HCT116 (cell line): ENCODE results near the gene KIF18B. TPM values are rescaled to one million over a fixed set of nuclear protein-coding genes. Genes with fewer than 3 reads are reported as not detected.
A peak's percentile ranks its signal among the peaks of the same experiment; 100 is the strongest.

Source experiments
- ATAC-seq: fragments of 200-7000 bp; cut with Tn5 transposase; 2 replicates; pipeline ENCODE4 v1.9.1; 2020; ENCODE audit warnings: mild to moderate bottlenecking, moderate library complexity
- BruUV-seq: library from RNA; stranded (reverse); fragments of 400-500 nt; replicated peaks from 2 replicates; lab custom pipeline; 2021; lab: Mats Ljungman, UMichigan
- CTCF ChIA-PET: fragments of 300-600 bp; sonication (Branson Sonifier 250); formaldehyde crosslinking; loops from one replicate; lab custom pipeline; 2021; ENCODE audit warnings: antibody characterized with exemption; lab: Charles Lee
- POLR2A ChIA-PET: fragments of 300-600, 350-600 bp; sonication (Branson Sonifier 250); formaldehyde crosslinking; loops from one replicate; lab custom pipeline; 2021; ENCODE audit warnings: antibody characterized with exemption; lab: Charles Lee
- RAD21 ChIA-PET, 2 experiments: fragments of 300-600 bp; sonication (Branson Sonifier 250); formaldehyde crosslinking; loops; one replicate each; lab custom pipeline; 2023; ENCODE audit warnings: low total read pairs in 2 of 2; ENCODE audit not compliant: uncharacterized antibody in 2 of 2, unreplicated experiment in 2 of 2, low non-redundant PET in 1 of 2; lab: Charles Lee
- DNase-seq: peaks from one replicate; pipeline ENCODE4 v3.0.0-alpha.2; 2010; ENCODE audit warnings: low read depth, low spot score
- H2AFZ ChIP-seq: fragments of 200-600 bp; shearing (Covaris generic), sonication (generic); 2 replicates; pipeline ENCODE4 v1.6.1; 2017; ENCODE audit warnings: low read depth, mixed run types, mixed read lengths, antibody characterized with exemption, low read length; ENCODE audit not compliant: poor library complexity, severe bottlenecking
- H3K27ac ChIP-seq: 2 replicates; pipeline ENCODE4 v1.5.1; 2012; ENCODE audit warnings: low read depth, low read length
- H3K27me3 ChIP-seq: fragments of 200-600 bp; sonication (generic); 2 replicates; pipeline ENCODE4 v1.6.1; 2016; ENCODE audit warnings: mixed run types, low read length, mixed read lengths; ENCODE audit not compliant: insufficient read depth
- H3K36me3 ChIP-seq, 2 experiments: fragments of 200-500 bp in 1 of 2; fragments of 200-600 bp in 1 of 2; sonication (Bioruptor generic) in 1 of 2; sonication (generic) in 1 of 2; 2 replicates each; pipeline versions ENCODE4 v1.5.1 to v1.6.1; 2014 to 2016; ENCODE audit warnings: low read length in 2 of 2, inconsistent platforms in 1 of 2, mixed read lengths in 1 of 2, mixed run types in 1 of 2; ENCODE audit not compliant: insufficient read depth in 2 of 2, control insufficient read depth in 1 of 2
- H3K4me1 ChIP-seq, 2 experiments: fragments of 200-600 bp in 1 of 2; sonication (generic) in 1 of 2; 2 replicates each; pipeline versions ENCODE4 v1.5.1 to v1.6.1; 2012 to 2017; ENCODE audit warnings: low read length in 2 of 2, inconsistent platforms in 1 of 2, mild to moderate bottlenecking in 1 of 2, mixed read lengths in 1 of 2, mixed run types in 1 of 2, moderate library complexity in 1 of 2; ENCODE audit not compliant: insufficient read depth in 2 of 2, control insufficient read depth in 1 of 2
- H3K4me2 ChIP-seq: fragments of 200-600 bp; sonication (generic); 2 replicates; pipeline ENCODE4 v1.6.1; 2017; ENCODE audit warnings: mixed run types, low read length, mixed read lengths
- H3K4me3 ChIP-seq, 2 experiments: fragments of 200-600 bp in 1 of 2; sonication (generic) in 1 of 2; replicated peaks in 1 of 2; 2 replicates each; pipeline ENCODE4 v1.5.1; 2011 to 2016; ENCODE audit warnings: low read length in 2 of 2, control low read depth in 1 of 2, low read depth in 1 of 2, mild to moderate bottlenecking in 1 of 2, mixed read lengths in 1 of 2, mixed run types in 1 of 2
- H3K79me2 ChIP-seq: fragments of 200-600 bp; sonication (generic); 2 replicates; pipeline ENCODE4 v1.6.1; 2017; ENCODE audit warnings: mild to moderate bottlenecking, mixed run types, low read length, moderate library complexity, mixed read lengths; ENCODE audit not compliant: insufficient read depth
- H3K9ac ChIP-seq: fragments of 200-600 bp; sonication (generic); 2 replicates; pipeline ENCODE4 v1.6.1; 2016; ENCODE audit warnings: low read length, mixed read lengths
- H3K9me2 ChIP-seq: fragments of 200-600 bp; sonication (generic), shearing (Covaris generic); 2 replicates; pipeline ENCODE4 v1.6.1; 2017; ENCODE audit warnings: mixed run types, mild to moderate bottlenecking, moderate library complexity; ENCODE audit not compliant: insufficient read depth
- H3K9me3 ChIP-seq, 2 experiments: fragments of 200-500 bp in 1 of 2; fragments of 200-600 bp in 1 of 2; sonication (Bioruptor generic) in 1 of 2; sonication (generic) in 1 of 2; 2 replicates each; pipeline ENCODE4 v1.6.1; 2014 to 2017; ENCODE audit warnings: low read length in 2 of 2, mixed read lengths in 2 of 2, inconsistent platforms in 1 of 2, low read depth in 1 of 2, mild to moderate bottlenecking in 1 of 2, mixed run types in 1 of 2, moderate library complexity in 1 of 2; ENCODE audit not compliant: control insufficient read depth in 1 of 2, insufficient read depth in 1 of 2
- H4K20me1 ChIP-seq: fragments of 200-600 bp; sonication (generic), shearing (Covaris generic); 2 replicates; pipeline ENCODE4 v1.6.1; 2017; ENCODE audit warnings: mixed run types, mild to moderate bottlenecking, moderate library complexity; ENCODE audit not compliant: insufficient read depth
- ATF3 ChIP-seq: IDR thresholded peaks from 2 replicates; pipeline ENCODE4 v1.6.1; 2012
- CBX3 ChIP-seq: IDR thresholded peaks from 2 replicates; pipeline ENCODE4 v1.6.1; 2012; ENCODE audit warnings: low read depth
- CTCF ChIP-seq, 3 experiments: fragments of 200-600 bp in 1 of 3; sonication (generic) in 1 of 3; IDR thresholded peaks in 2 of 3; conservative IDR thresholded peaks in 1 of 3; 2 replicates each; pipeline ENCODE4 v1.5.1; 2012 to 2017; ENCODE audit warnings: low read depth in 2 of 3, low read length in 2 of 3, antibody characterized with exemption in 1 of 3, borderline replicate concordance in 1 of 3, control low read depth in 1 of 3, mild to moderate bottlenecking in 1 of 3, mixed read lengths in 1 of 3, mixed run types in 1 of 3, moderate library complexity in 1 of 3; ENCODE audit not compliant: insufficient read depth in 1 of 3
- EGR1 ChIP-seq: IDR thresholded peaks from 2 replicates; pipeline ENCODE4 v1.6.1; 2012; ENCODE audit warnings: low read depth
- ELF1 ChIP-seq: IDR thresholded peaks from 2 replicates; pipeline ENCODE4 v1.6.1; 2012; ENCODE audit warnings: low read depth, borderline replicate concordance
- EZH2 ChIP-seq: fragments of 200-600 bp; sonication (generic); IDR thresholded peaks from 2 replicates; pipeline ENCODE4 v1.6.1; 2017; ENCODE audit warnings: antibody characterized with exemption, mixed run types
- JUND ChIP-seq: IDR thresholded peaks from 2 replicates; pipeline ENCODE4 v1.6.1; 2012
- MAX ChIP-seq: IDR thresholded peaks from 2 replicates; pipeline ENCODE4 v1.6.1; 2012
- POLR2A ChIP-seq: IDR thresholded peaks from 2 replicates; pipeline ENCODE4 v1.7.0; 2011; ENCODE audit warnings: borderline replicate concordance; ENCODE audit not compliant: insufficient read depth, insufficient read length; ENCODE audit errors: extremely low read depth
- POLR2AphosphoS5 ChIP-seq: IDR thresholded peaks from 2 replicates; pipeline ENCODE4 v1.6.1; 2011; ENCODE audit warnings: mild to moderate bottlenecking, low read depth, low read length, moderate library complexity
- RAD21 ChIP-seq: IDR thresholded peaks from 2 replicates; pipeline ENCODE4 v1.6.1; 2012; ENCODE audit warnings: low read depth, mild to moderate bottlenecking
- REST ChIP-seq: IDR thresholded peaks from 2 replicates; pipeline ENCODE4 v1.6.1; 2012; ENCODE audit warnings: low read depth
- SIN3A ChIP-seq: IDR thresholded peaks from 2 replicates; pipeline ENCODE4 v1.6.1; 2012; ENCODE audit warnings: low read depth
- SP1 ChIP-seq: IDR thresholded peaks from 2 replicates; pipeline ENCODE4 v1.6.1; 2012; ENCODE audit warnings: low read depth
- SRF ChIP-seq: IDR thresholded peaks from 2 replicates; pipeline ENCODE4 v1.6.1; 2012; ENCODE audit warnings: low read depth
- TCF7L2 ChIP-seq: IDR thresholded peaks from 2 replicates; pipeline ENCODE4 v1.7.0; 2011; ENCODE audit warnings: borderline replicate concordance, inconsistent platforms; ENCODE audit not compliant: insufficient read depth, insufficient read length; ENCODE audit errors: extremely low read depth
- YY1 ChIP-seq: IDR thresholded peaks from 2 replicates; pipeline ENCODE4 v1.6.1; 2011; ENCODE audit warnings: low read length, low read depth, moderate library complexity, mild to moderate bottlenecking; ENCODE audit not compliant: insufficient replicate concordance; ENCODE audit errors: extremely low read depth
- ZBTB33 ChIP-seq: IDR thresholded peaks from 2 replicates; pipeline ENCODE4 v1.6.1; 2011; ENCODE audit warnings: mild to moderate bottlenecking, low read length, moderate library complexity; ENCODE audit not compliant: insufficient replicate concordance; ENCODE audit errors: extremely low read depth
- ZFX ChIP-seq: fragments of 450-650 bp; IDR thresholded peaks from 2 replicates; pipeline ENCODE4 v1.6.1; 2017
- ZNF274 ChIP-seq: fragments of 200-500 bp; sonication (Bioruptor generic); IDR thresholded peaks from 2 replicates; pipeline ENCODE4 v1.6.1; 2014; ENCODE audit warnings: mild to moderate bottlenecking, low read depth, low read length, inconsistent platforms
- intact Hi-C: fragments of 100-400 bp; cut with micrococcal nuclease; formaldehyde crosslinking; loops from 2 replicates; pipeline ENCODE4 v1.10.0; 2022
- total RNA-seq: library from RNA; stranded (reverse); gene quantifications from one replicate; pipeline ENCODE4 v1.2.1, GENCODE V29; 2021; ENCODE audit not compliant: unreplicated experiment

The KIF18B gene
- total RNA-seq, 1 experiment from 2014 or later = 76.4 TPM

- Histone ChIP-seq H2AFZ (no peak overlapping the region), H3K4me1 (peaks cover 18 to 53% of the 10 kb centered on the region in 2 experiments), H3K4me2 (no peak overlapping the region), H3K36me3 (peaks cover 0 to 3% of the 10 kb centered on the region in 2 experiments; a peak in 1 of 4 replicates), H3K4me3 (no peak overlapping the region), H3K79me2 (peaks cover 30% of the 10 kb centered on the region), H3K9ac (peak overlapping the region; percentile 7; the same call in 1 of the 2 replicates), H3K9me2 (no peaks in the 10 kb centered on the region), H4K20me1 (no peaks in the 10 kb centered on the region), H3K27ac (no peak overlapping the region), H3K27me3 (no peaks in the 10 kb centered on the region), H3K9me3 (no peaks in the 10 kb centered on the region)
- no TSS peak for BruUV-seq
- intact Hi-C loops = no loop called here
- CTCF ChIA-PET = interaction anchor here (2.0 kb wide), 1 partner anchor 9 kb away, joined by 6 read pairs; no protein-coding TSS in a partner anchor
- ATAC-seq (no peak), DNase-seq (no peak)
- POLR2A ChIA-PET = no interaction called here
- RAD21 ChIA-PET = no interaction called here
- no peak for TF ChIP-seq CTCF (IDR thresholded peaks at IDR 0.05 in 2 of 3, conservative IDR thresholded peaks at IDR 0.05 in 1 of 3; ENCODE audit: borderline replicate concordance in 1 of 3, insufficient read depth in 1 of 3, low read depth in 2 of 3, low read length in 2 of 3)
- TF ChIP-seq JUND = no peak
- TF ChIP-seq EGR1 = no peak
- TF ChIP-seq ZBTB33 = no peak
- no peak for TF ChIP-seq MAX
- no peak for TF ChIP-seq ZNF274
- no peak for TF ChIP-seq REST
- no peak for TF ChIP-seq ATF3
- no peak for TF ChIP-seq RAD21
- TF ChIP-seq ELF1 = no peak
- no peak for TF ChIP-seq YY1
- TF ChIP-seq TCF7L2 = no peak
- TF ChIP-seq SP1 = no peak
- TF ChIP-seq EZH2 = no peak
- TF ChIP-seq ZFX = no peak
- TF ChIP-seq SIN3A = no peak
- no peak for TF ChIP-seq POLR2AphosphoS5
- no peak for TF ChIP-seq CBX3
- TF ChIP-seq SRF = no peak
- no peak for TF ChIP-seq POLR2A
- TF ChIP-seq, all 23 proteins: peak for 0
Measured at GRCh38 chr17:44901411-44901921, 46.1 kb downstream of the KIF18B start.
